SU-DHL-6 (cell line): Measurements from ENCODE around the gene COQ5.

Source experiments
- H2AFZ ChIP-seq: fragments of 200-600 bp; sonication (generic); 2 replicates; pipeline ENCODE4 v1.6.1; 2014; ENCODE audit warnings: low read depth, mild to moderate bottlenecking, moderate library complexity, mixed read lengths, antibody characterized with exemption, low read length; ENCODE audit not compliant: severe bottlenecking
- H3F3A ChIP-seq: fragments of 200-600 bp; shearing (Covaris generic); 2 replicates; pipeline ENCODE4 v1.6.0; 2016; ENCODE audit warnings: antibody characterized with exemption, mild to moderate bottlenecking; ENCODE audit not compliant: insufficient read depth
- H3K27ac ChIP-seq: fragments of 200-600 bp; sonication (generic); 2 replicates; pipeline ENCODE4 v1.5.1; 2016; ENCODE audit warnings: low read depth, mild to moderate bottlenecking, low read length, moderate library complexity, mixed read lengths
- H3K27me3 ChIP-seq: fragments of 200-600 bp; sonication (generic), shearing (Covaris generic); 2 replicates; pipeline ENCODE4 v1.6.0; 2014; ENCODE audit warnings: mild to moderate bottlenecking, low read length
- H3K36me3 ChIP-seq: fragments of 200-600 bp; sonication (generic); 2 replicates; pipeline ENCODE4 v1.6.1; 2014; ENCODE audit warnings: mild to moderate bottlenecking, low read length, mixed read lengths
- H3K4me2 ChIP-seq: fragments of 300-600, 200-600 bp; shearing (Covaris generic), sonication (generic); 2 replicates; pipeline ENCODE4 v1.6.0; 2014; ENCODE audit warnings: low read length, low read depth, mild to moderate bottlenecking; ENCODE audit not compliant: poor library complexity, severe bottlenecking
- H3K4me3 ChIP-seq: fragments of 200-600 bp; sonication (generic); 2 replicates; pipeline ENCODE4 v1.5.1; 2014; ENCODE audit warnings: antibody characterized with exemption, low read length, mild to moderate bottlenecking, mixed read lengths; ENCODE audit not compliant: insufficient read depth, poor library complexity, severe bottlenecking
- H3K79me2 ChIP-seq: fragments of 200-600 bp; sonication (generic); 2 replicates; pipeline ENCODE4 v1.6.1; 2014; ENCODE audit warnings: mild to moderate bottlenecking, low read length, moderate library complexity; ENCODE audit not compliant: insufficient read depth
- H3K9ac ChIP-seq: fragments of 200-600 bp; sonication (generic); 2 replicates; pipeline ENCODE4 v1.7.0; 2014; ENCODE audit warnings: mild to moderate bottlenecking, low read length
- H3K9me2 ChIP-seq: fragments of 200-600 bp; sonication (generic); replicated peaks from 2 replicates; pipeline ENCODE4 v1.6.1; 2014; ENCODE audit warnings: low read length; ENCODE audit not compliant: insufficient read depth
- H3K9me3 ChIP-seq: fragments of 200-600 bp; sonication (generic); 2 replicates; pipeline ENCODE4 v1.6.1; 2014; ENCODE audit warnings: low read length, mixed read lengths; ENCODE audit not compliant: insufficient read depth
- H4K20me1 ChIP-seq: fragments of 200-600 bp; sonication (generic); 2 replicates; pipeline ENCODE4 v1.6.1; 2014; ENCODE audit warnings: low read depth, mild to moderate bottlenecking, antibody characterized with exemption, low read length, moderate library complexity, mixed read lengths
- CTCF ChIP-seq: fragments of 200-600 bp; sonication (generic); IDR thresholded peaks from one replicate; pipeline ENCODE4 v1.5.1; 2017; ENCODE audit warnings: antibody characterized with exemption, mild to moderate bottlenecking, low read length, moderate library complexity; ENCODE audit not compliant: insufficient read depth, poor library complexity, severe bottlenecking
- EZH2phosphoT487 ChIP-seq: fragments of 200-600 bp; sonication (generic), shearing (Covaris generic); conservative IDR thresholded peaks from 2 replicates; pipeline ENCODE4 v1.6.1; 2018; ENCODE audit warnings: mild to moderate bottlenecking, antibody characterized with exemption, low read length, moderate library complexity, mixed read lengths

COQ5 gene

GRCh38 chr12:120536064-120536791 lies 7.3 kb upstream of the COQ5 start:
- Histone ChIP-seq H3K9me3 (no peaks in the 10 kb centered on the region), H4K20me1 (peaks cover 5% of the 10 kb centered on the region; the same call in 1 of the 2 replicates), H3K4me2 (peak overlapping the region; percentile 87), H3K27ac (peak overlapping the region; percentile 70; the same call in 1 of the 2 replicates), H3K36me3 (peaks cover 4% of the 10 kb centered on the region; the same call in 1 of the 2 replicates), H2AFZ (no peak overlapping the region), H3K9me2 (no peaks in the 10 kb centered on the region), H3K9ac (peak overlapping the region; percentile 91), H3K79me2 (peaks cover 70% of the 10 kb centered on the region), H3K4me3 (peak overlapping the region; percentile 79), H3F3A (peaks cover 15% of the 10 kb centered on the region; the same call in 1 of the 2 replicates), H3K27me3 (no peaks in the 10 kb centered on the region)
- TF ChIP-seq EZH2phosphoT487: no peak
- TF ChIP-seq CTCF: no peak

- Histone ChIP-seq H3K79me2 (peaks cover 58% of the 10 kb centered on the region), H3K4me2 (peak overlapping the region; percentile 87), H3K9ac (peak overlapping the region; percentile 91), H2AFZ (peak overlapping the region; percentile 94), H3F3A (peaks cover 15% of the 10 kb centered on the region; the same call in 1 of the 2 replicates), H3K9me3 (no peaks in the 10 kb centered on the region), H3K36me3 (no peaks in the 10 kb centered on the region), H4K20me1 (peaks cover 5% of the 10 kb centered on the region; the same call in 1 of the 2 replicates), H3K27ac (peak overlapping the region; percentile 70), H3K27me3 (no peaks in the 10 kb centered on the region), H3K9me2 (no peaks in the 10 kb centered on the region), H3K4me3 (peak overlapping the region; percentile 79)
- TF ChIP-seq CTCF (no peak), EZH2phosphoT487 (no peak)
Measured at GRCh38 chr12:120534703-120535655, 6.0 kb upstream of the COQ5 start.

- Histone ChIP-seq H3K27ac (peak within 1 kb of the TSS; percentile 70), H3K4me2 (peak within 1 kb of the TSS; percentile 87), H3K9me3 (no peaks in the 10 kb centered on the region), H3K9me2 (no peaks in the 10 kb centered on the region), H2AFZ (peak within 1 kb of the TSS; percentile 94), H3K9ac (peak within 1 kb of the TSS; percentile 91), H3K27me3 (no peaks in the 10 kb centered on the region), H4K20me1 (peaks cover 5% of the 10 kb centered on the region; the same call in 1 of the 2 replicates), H3K36me3 (no peaks in the 10 kb centered on the region), H3K79me2 (peaks cover 50% of the 10 kb centered on the region), H3K4me3 (peak within 1 kb of the TSS; percentile 79), H3F3A (peaks cover 19% of the 10 kb centered on the region; the same call in 1 of the 2 replicates)
- TF ChIP-seq CTCF (no peak), EZH2phosphoT487 (no peak)
Measured at GRCh38 chr12:120534203-120534702, 5.3 kb upstream of the COQ5 start, which contains the start of gene RNF10. Gene RNF10, plus strand, starts transcription at chr12:120534356. Its CDS starts 456 bp downstream, at chr12:120534812.
